Measurements from ENCODE around the gene RANBP10. TPM values are rescaled to one million over a fixed set of nuclear protein-coding genes. Genes with fewer than 3 reads are reported as not detected.
"Not testable (repeated sequence)": the region's sequence is repeated elsewhere in the genome, so short reads cannot be mapped to it uniquely, and the experiment has no call there.

RANBP10 gene
- total and polyA plus RNA-seq, 2 experiments from 2014 or later: 9.0 to 13.6 TPM

DNA sequence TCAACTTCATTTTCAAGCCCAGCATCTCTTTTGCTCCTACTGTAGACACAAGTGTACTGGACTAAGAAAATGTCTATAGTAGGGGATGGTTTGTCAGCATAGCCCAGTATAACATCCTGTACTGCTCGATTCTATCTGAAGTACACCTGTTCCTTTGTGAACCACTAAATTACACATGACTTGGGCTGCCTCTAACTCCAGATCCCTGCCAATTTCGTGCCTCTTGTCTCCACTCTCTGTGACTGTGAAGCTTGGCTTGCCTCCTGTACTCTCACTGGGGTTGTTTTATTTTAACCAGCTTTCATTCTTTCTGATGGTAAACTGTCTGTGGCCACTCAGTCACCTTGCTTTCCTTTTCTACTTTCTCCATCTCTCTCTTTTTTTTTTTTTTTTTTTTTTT, 111.7 kb downstream of the RANBP10 start:
- Mint-ChIP-seq H3K4me1 (0 out of 3 replicates have a peak, but pooled peaks cover 2% of the 10 kb centered on the region), H3K36me3 (ENCODE audit: low read depth) (peaks cover 6% of the 10 kb centered on the region; the same call in 2 of the 3 replicates), H3K27ac (no peak overlapping the region), H3K9me3 (no peaks in the 10 kb centered on the region; the same call in 2 of the 3 replicates), H3K4me3 (no peak overlapping the region; the same call in 2 of the 3 replicates), H3K27me3 (ENCODE audit: insufficient read depth, low read depth, poor library complexity) (no peaks in the 10 kb centered on the region)
- no peak for TF ChIP-seq STAT1 (IDR thresholded peaks at IDR 0.05; ENCODE audit: unreplicated experiment)
- TF ChIP-seq, protein P1, sequence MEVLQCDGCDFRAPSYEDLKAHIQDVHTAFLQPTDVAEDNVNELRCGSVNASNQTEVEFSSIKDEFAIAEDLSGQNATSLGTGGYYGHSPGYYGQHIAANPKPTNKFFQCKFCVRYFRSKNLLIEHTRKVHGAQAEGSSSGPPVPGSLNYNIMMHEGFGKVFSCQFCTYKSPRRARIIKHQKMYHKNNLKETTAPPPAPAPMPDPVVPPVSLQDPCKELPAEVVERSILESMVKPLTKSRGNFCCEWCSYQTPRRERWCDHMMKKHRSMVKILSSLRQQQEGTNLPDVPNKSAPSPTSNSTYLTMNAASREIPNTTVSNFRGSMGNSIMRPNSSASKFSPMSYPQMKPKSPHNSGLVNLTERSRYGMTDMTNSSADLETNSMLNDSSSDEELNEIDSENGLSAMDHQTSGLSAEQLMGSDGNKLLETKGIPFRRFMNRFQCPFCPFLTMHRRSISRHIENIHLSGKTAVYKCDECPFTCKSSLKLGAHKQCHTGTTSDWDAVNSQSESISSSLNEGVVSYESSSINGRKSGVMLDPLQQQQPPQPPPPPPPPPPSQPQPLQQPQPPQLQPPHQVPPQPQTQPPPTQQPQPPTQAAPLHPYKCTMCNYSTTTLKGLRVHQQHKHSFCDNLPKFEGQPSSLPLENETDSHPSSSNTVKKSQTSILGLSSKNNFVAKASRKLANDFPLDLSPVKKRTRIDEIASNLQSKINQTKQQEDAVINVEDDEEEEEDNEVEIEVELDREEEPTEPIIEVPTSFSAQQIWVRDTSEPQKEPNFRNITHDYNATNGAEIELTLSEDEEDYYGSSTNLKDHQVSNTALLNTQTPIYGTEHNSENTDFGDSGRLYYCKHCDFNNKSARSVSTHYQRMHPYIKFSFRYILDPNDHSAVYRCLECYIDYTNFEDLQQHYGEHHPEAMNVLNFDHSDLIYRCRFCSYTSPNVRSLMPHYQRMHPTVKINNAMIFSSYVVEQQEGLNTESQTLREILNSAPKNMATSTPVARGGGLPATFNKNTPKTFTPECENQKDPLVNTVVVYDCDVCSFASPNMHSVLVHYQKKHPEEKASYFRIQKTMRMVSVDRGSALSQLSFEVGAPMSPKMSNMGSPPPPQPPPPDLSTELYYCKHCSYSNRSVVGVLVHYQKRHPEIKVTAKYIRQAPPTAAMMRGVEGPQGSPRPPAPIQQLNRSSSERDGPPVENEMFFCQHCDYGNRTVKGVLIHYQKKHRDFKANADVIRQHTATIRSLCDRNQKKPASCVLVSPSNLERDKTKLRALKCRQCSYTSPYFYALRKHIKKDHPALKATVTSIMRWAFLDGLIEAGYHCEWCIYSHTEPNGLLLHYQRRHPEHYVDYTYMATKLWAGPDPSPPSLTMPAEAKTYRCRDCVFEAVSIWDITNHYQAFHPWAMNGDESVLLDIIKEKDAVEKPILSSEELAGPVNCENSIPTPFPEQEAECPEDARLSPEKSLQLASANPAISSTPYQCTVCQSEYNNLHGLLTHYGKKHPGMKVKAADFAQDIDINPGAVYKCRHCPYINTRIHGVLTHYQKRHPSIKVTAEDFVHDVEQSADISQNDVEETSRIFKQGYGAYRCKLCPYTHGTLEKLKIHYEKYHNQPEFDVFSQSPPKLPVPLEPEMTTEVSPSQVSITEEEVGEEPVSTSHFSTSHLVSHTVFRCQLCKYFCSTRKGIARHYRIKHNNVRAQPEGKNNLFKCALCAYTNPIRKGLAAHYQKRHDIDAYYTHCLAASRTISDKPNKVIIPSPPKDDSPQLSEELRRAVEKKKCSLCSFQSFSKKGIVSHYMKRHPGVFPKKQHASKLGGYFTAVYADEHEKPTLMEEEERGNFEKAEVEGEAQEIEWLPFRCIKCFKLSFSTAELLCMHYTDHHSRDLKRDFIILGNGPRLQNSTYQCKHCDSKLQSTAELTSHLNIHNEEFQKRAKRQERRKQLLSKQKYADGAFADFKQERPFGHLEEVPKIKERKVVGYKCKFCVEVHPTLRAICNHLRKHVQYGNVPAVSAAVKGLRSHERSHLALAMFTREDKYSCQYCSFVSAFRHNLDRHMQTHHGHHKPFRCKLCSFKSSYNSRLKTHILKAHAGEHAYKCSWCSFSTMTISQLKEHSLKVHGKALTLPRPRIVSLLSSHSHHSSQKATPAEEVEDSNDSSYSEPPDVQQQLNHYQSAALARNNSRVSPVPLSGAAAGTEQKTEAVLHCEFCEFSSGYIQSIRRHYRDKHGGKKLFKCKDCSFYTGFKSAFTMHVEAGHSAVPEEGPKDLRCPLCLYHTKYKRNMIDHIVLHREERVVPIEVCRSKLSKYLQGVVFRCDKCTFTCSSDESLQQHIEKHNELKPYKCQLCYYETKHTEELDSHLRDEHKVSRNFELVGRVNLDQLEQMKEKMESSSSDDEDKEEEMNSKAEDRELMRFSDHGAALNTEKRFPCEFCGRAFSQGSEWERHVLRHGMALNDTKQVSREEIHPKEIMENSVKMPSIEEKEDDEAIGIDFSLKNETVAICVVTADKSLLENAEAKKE (CRISPR knock-in tag; IDR thresholded peaks at IDR 0.05): no peak
- TF ChIP-seq JUNB (IDR thresholded peaks at IDR 0.05; ENCODE audit: unreplicated experiment): no peak
- no peak for TF ChIP-seq ZNF114 (CRISPR knock-in tag; IDR thresholded peaks at IDR 0.05)
- TF ChIP-seq EZH2phosphoT487 (IDR thresholded peaks at IDR 0.05; ENCODE audit: unreplicated experiment): no peak
- no peak for TF ChIP-seq EZH2 (IDR thresholded peaks at IDR 0.05; ENCODE audit: low read depth, unreplicated experiment)
- TF ChIP-seq, protein P2, sequence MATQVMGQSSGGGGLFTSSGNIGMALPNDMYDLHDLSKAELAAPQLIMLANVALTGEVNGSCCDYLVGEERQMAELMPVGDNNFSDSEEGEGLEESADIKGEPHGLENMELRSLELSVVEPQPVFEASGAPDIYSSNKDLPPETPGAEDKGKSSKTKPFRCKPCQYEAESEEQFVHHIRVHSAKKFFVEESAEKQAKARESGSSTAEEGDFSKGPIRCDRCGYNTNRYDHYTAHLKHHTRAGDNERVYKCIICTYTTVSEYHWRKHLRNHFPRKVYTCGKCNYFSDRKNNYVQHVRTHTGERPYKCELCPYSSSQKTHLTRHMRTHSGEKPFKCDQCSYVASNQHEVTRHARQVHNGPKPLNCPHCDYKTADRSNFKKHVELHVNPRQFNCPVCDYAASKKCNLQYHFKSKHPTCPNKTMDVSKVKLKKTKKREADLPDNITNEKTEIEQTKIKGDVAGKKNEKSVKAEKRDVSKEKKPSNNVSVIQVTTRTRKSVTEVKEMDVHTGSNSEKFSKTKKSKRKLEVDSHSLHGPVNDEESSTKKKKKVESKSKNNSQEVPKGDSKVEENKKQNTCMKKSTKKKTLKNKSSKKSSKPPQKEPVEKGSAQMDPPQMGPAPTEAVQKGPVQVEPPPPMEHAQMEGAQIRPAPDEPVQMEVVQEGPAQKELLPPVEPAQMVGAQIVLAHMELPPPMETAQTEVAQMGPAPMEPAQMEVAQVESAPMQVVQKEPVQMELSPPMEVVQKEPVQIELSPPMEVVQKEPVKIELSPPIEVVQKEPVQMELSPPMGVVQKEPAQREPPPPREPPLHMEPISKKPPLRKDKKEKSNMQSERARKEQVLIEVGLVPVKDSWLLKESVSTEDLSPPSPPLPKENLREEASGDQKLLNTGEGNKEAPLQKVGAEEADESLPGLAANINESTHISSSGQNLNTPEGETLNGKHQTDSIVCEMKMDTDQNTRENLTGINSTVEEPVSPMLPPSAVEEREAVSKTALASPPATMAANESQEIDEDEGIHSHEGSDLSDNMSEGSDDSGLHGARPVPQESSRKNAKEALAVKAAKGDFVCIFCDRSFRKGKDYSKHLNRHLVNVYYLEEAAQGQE (IDR thresholded peaks at IDR 0.05; ENCODE audit: unreplicated experiment): no peak
- TF ChIP-seq, protein P3, sequence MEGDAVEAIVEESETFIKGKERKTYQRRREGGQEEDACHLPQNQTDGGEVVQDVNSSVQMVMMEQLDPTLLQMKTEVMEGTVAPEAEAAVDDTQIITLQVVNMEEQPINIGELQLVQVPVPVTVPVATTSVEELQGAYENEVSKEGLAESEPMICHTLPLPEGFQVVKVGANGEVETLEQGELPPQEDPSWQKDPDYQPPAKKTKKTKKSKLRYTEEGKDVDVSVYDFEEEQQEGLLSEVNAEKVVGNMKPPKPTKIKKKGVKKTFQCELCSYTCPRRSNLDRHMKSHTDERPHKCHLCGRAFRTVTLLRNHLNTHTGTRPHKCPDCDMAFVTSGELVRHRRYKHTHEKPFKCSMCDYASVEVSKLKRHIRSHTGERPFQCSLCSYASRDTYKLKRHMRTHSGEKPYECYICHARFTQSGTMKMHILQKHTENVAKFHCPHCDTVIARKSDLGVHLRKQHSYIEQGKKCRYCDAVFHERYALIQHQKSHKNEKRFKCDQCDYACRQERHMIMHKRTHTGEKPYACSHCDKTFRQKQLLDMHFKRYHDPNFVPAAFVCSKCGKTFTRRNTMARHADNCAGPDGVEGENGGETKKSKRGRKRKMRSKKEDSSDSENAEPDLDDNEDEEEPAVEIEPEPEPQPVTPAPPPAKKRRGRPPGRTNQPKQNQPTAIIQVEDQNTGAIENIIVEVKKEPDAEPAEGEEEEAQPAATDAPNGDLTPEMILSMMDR (conservative IDR thresholded peaks at IDR 0.05; ENCODE audit: low read depth in 2 of 2): no peak
- no peak for TF ChIP-seq ZNF331 (CRISPR knock-in tag; IDR thresholded peaks at IDR 0.05; ENCODE audit: low read depth)
- no peak for TF ChIP-seq POLR2AphosphoS5 (IDR thresholded peaks at IDR 0.05; ENCODE audit: low read depth)
- H3K27ac ChIP-seq (ENCODE audit: low read depth): no peak overlapping the region
- H3K4me3 ChIP-seq: no peak overlapping the region
- no peaks in the 10 kb centered on the region for H3K4me1 ChIP-seq (ENCODE audit: insufficient read depth)
- no peak overlapping the region for H2AFZ ChIP-seq
- H3K9me2 ChIP-seq (ENCODE audit: insufficient read depth): no peaks in the 10 kb centered on the region
- no peaks in the 10 kb centered on the region for H3K27me3 ChIP-seq (ENCODE audit: insufficient read depth)
- ATAC-seq: no peak
- peaks cover 11% of the 10 kb centered on the region for H4K20me1 ChIP-seq (replicated peaks; ENCODE audit: insufficient read depth)
- DNase-seq (ENCODE audit: low spot score): no peak
- H3K36me3 ChIP-seq (ENCODE audit: insufficient read depth): no peaks in the 10 kb centered on the region
- peaks cover 24% of the 10 kb centered on the region for H3K79me2 ChIP-seq (replicated peaks; ENCODE audit: insufficient read depth)
- 0 out of 2 replicates have a peak, but pooled peaks cover 3% of the 10 kb centered on the region for H3F3A ChIP-seq (replicated peaks; ENCODE audit: low read depth)
- H3K4me2 ChIP-seq: no peak overlapping the region

DNA sequence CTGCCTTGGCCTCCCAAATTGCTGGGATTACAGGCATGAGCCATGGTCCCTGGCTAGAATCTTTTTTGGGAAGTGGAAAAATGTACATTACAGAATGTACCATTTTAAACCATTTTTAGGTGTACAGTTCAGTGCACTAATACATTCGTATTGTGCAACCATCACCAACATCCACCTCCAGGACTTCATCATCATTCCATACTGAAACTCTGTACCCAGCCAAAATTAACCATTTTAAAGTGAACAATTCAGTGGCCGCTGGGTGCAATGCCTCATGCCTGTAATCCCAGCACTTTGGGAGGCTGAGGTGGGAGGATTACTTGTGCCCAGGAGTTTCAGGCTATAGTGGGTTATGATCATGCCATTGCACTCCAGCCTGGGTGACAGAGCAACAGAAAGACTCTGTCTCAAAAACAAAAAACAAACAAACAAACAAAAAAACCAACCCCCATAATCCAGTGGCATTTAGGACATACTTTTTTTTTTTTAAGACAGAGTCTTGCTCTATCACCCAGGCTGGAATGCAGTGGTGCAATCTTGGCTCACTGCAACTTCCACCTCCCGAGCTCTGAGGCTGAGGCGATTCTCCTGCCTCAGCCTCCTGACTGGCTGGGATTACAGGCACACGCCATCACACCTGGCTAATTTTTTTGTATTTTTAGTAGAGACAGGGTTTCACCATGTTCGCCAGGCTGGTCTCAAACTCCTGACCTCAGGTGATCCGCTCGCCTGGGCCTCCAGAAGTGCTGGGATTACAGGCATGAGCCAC, 112.7 kb downstream of the RANBP10 start:
- not testable (repeated sequence) for H2AFZ ChIP-seq; H3K4me1 Mint-ChIP-seq; H3K4me1 ChIP-seq (ENCODE audit: insufficient read depth); H3K27ac Mint-ChIP-seq; H3K4me3 ChIP-seq; H3K27me3 Mint-ChIP-seq (ENCODE audit: insufficient read depth, low read depth, poor library complexity); H3K27ac ChIP-seq (ENCODE audit: low read depth); H3K4me3 Mint-ChIP-seq; H3K9me3 Mint-ChIP-seq; H3K36me3 Mint-ChIP-seq (ENCODE audit: low read depth); ATAC-seq; H3K9me2 ChIP-seq (ENCODE audit: insufficient read depth); H3K36me3 ChIP-seq (ENCODE audit: insufficient read depth); H3F3A ChIP-seq (replicated peaks; ENCODE audit: low read depth); H3K27me3 ChIP-seq (ENCODE audit: insufficient read depth); H3K4me2 ChIP-seq; DNase-seq (ENCODE audit: low spot score)
- Histone ChIP-seq H4K20me1 (replicated peaks; ENCODE audit: insufficient read depth) (peaks cover 10% of the 10 kb centered on the region), H3K79me2 (replicated peaks; ENCODE audit: insufficient read depth) (peaks cover 18% of the 10 kb centered on the region)
